ENCODE measurements around the gene BUD31. TPM values are rescaled to one million over a fixed set of nuclear protein-coding genes. Genes with fewer than 3 reads are reported as not detected.

BUD31 gene
- total RNA-seq, 1 experiment from 2014 or later = 199 TPM

DNA sequence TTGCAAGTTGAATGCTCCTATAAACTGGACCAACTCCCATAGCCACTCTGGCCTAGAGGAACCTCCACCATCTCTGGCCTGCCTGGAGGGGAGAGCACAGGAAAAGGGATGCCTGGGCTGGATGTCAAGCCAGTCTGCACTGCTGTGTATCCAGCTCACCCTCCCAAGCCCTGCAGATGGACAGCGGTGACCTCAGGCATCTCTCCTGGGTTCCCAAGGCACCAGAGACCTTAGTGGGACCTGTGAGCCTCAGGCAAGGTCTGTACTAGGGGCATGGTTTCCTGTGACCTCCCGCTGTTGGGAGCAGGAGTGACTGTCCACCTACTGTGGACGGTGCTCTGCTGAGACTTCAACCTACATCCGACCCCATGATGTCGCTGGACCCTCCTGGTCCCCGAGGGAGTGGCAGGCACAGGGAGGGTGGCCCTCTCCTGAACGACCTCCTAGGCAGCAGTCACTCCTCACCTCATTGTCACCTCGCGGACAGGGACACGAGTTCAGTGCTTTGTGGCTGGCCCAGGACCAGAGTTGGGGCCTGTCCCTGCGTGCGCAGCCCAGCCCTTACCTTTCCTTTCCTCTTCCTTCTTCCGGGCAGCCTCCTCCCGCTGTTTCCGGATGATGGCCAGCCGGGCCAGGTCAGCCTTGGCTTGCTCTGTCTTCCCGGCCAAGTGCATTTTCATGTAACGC is 11.3 kb upstream of the BUD31 start:
- Mint-ChIP-seq H3K4me1 (ENCODE audit: low read depth, unreplicated experiment) (peaks cover 4% of the 10 kb centered on the region), H3K27me3 (ENCODE audit: insufficient read depth, unreplicated experiment) (no peaks in the 10 kb centered on the region), H3K9me3 (ENCODE audit: unreplicated experiment) (no peaks in the 10 kb centered on the region), H3K36me3 (ENCODE audit: insufficient read depth, unreplicated experiment) (peaks cover 100% of the 10 kb centered on the region), H3K4me3 (ENCODE audit: unreplicated experiment) (no peak overlapping the region), H3K27ac (ENCODE audit: unreplicated experiment) (peak overlapping the region; percentile 53)
- H3K9me3 ChIP-seq = no peaks in the 10 kb centered on the region
- intact Hi-C loops (cut with micrococcal nuclease; ENCODE audit: unreplicated experiment) = no loop called here
- no peaks in the 10 kb centered on the region for H3K27me3 ChIP-seq (replicated peaks; ENCODE audit: control insufficient read depth, insufficient read depth, low read length)
- peaks cover 7% of the 10 kb centered on the region for H3K36me3 ChIP-seq (ENCODE audit: control insufficient read depth, insufficient read depth, low read length)
- CTCF ChIA-PET = no interaction called here
- POLR2A ChIA-PET = no interaction called here
- BruUV-seq (replicated peaks) = no TSS peak
- no peak for DNase-seq
- no peaks in the 10 kb centered on the region for H3K4me1 ChIP-seq
- H3K4me3 ChIP-seq (ENCODE audit: low read depth, low read length) = no peak overlapping the region
- TF ChIP-seq, protein P1, sequence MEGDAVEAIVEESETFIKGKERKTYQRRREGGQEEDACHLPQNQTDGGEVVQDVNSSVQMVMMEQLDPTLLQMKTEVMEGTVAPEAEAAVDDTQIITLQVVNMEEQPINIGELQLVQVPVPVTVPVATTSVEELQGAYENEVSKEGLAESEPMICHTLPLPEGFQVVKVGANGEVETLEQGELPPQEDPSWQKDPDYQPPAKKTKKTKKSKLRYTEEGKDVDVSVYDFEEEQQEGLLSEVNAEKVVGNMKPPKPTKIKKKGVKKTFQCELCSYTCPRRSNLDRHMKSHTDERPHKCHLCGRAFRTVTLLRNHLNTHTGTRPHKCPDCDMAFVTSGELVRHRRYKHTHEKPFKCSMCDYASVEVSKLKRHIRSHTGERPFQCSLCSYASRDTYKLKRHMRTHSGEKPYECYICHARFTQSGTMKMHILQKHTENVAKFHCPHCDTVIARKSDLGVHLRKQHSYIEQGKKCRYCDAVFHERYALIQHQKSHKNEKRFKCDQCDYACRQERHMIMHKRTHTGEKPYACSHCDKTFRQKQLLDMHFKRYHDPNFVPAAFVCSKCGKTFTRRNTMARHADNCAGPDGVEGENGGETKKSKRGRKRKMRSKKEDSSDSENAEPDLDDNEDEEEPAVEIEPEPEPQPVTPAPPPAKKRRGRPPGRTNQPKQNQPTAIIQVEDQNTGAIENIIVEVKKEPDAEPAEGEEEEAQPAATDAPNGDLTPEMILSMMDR (IDR thresholded peaks at IDR 0.05; ENCODE audit: insufficient read depth in 1 of 2, low read depth in 1 of 2, low read length in 1 of 2, severe bottlenecking in 1 of 2, unreplicated experiment in 1 of 2) = no peak

DNA sequence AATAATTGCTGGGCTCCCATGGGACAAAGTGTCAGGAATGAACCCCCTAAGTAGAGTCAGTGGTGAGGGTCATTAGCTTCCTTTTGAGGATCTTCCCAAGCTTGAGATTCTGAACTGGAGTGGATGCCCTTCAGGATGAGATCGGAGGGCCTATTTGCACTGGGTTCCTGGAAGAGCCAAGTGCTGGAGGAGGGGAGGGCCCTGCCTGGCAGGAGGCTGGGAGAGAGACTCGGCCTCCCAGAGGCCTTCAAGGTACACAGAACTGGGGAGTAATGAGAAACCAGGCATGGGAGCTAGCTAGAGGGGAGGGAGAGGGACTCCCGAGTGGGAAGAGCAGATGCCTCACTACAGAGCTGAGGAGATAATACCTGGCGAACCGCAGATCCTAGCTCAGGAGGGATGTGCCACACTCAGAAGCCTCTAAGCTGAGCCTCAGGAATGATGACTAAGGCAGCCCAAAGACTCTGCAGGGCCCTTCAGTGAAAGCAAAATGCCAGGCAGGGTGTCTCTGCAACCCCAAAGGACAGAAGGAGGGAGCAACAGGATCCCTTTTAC is 9.8 kb upstream of the BUD31 start:
- Mint-ChIP-seq H3K27ac (ENCODE audit: unreplicated experiment) (peak overlapping the region; percentile 11), H3K9me3 (ENCODE audit: unreplicated experiment) (no peaks in the 10 kb centered on the region), H3K36me3 (ENCODE audit: insufficient read depth, unreplicated experiment) (peaks cover 100% of the 10 kb centered on the region), H3K4me3 (ENCODE audit: unreplicated experiment) (no peak overlapping the region), H3K4me1 (ENCODE audit: low read depth, unreplicated experiment) (peaks cover 8% of the 10 kb centered on the region), H3K27me3 (ENCODE audit: insufficient read depth, unreplicated experiment) (no peaks in the 10 kb centered on the region)
- TF ChIP-seq, protein P1 (IDR thresholded peaks at IDR 0.05; ENCODE audit: insufficient read depth in 1 of 2, low read depth in 1 of 2, low read length in 1 of 2, severe bottlenecking in 1 of 2, unreplicated experiment in 1 of 2) = no peak
- Histone ChIP-seq H3K4me1 (no peaks in the 10 kb centered on the region), H3K4me3 (ENCODE audit: low read depth, low read length) (no peak overlapping the region), H3K27me3 (replicated peaks; ENCODE audit: control insufficient read depth, insufficient read depth, low read length) (no peaks in the 10 kb centered on the region), H3K9me3 (no peaks in the 10 kb centered on the region), H3K36me3 (ENCODE audit: control insufficient read depth, insufficient read depth, low read length) (peaks cover 9% of the 10 kb centered on the region)
- ChIA-PET CTCF (no interaction called here), POLR2A (interaction anchor here (0.6 to 1.9 kb wide), 2 partner anchors 10 to 79 kb away, joined by 3 to 8 read pairs; partner anchors contain the start of genes BUD31 and PDAP1)
- intact Hi-C loops (cut with micrococcal nuclease; ENCODE audit: unreplicated experiment) = no loop called here
- DNase-seq = no peak
- no TSS peak for BruUV-seq (replicated peaks)

DNA sequence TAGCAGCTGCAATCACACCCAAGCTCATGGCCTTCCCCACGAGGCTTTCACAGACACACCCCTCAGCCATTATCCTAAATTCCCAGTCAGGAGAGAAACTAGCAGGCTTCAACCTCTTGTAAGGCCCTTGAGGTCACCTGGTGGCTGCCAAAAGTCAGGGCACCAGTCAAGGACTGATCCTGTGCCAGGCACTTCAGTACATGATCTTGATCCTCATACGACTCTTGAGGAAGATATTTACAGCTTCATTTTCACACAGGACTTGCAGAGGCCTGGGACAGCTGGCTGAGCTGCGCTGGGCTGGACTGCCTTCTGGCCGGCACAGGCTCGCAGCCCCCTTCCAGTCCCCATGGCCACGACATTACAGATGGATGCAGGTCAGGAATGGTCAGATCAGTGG is 9.2 kb upstream of the BUD31 start:
- peaks cover 8% of the 10 kb centered on the region for H3K4me1 Mint-ChIP-seq (ENCODE audit: low read depth, unreplicated experiment)
- POLR2A ChIA-PET = interaction anchor here (0.6 to 1.9 kb wide), 2 partner anchors 9 to 80 kb away, joined by 3 to 8 read pairs; partner anchors contain the start of genes BUD31 and PDAP1
- H3K27ac Mint-ChIP-seq (ENCODE audit: unreplicated experiment) = no peak overlapping the region
- Histone ChIP-seq H3K27me3 (replicated peaks; ENCODE audit: control insufficient read depth, insufficient read depth, low read length) (no peaks in the 10 kb centered on the region), H3K4me1 (no peaks in the 10 kb centered on the region), H3K36me3 (ENCODE audit: control insufficient read depth, insufficient read depth, low read length) (peaks cover 14% of the 10 kb centered on the region), H3K9me3 (no peaks in the 10 kb centered on the region), H3K4me3 (ENCODE audit: low read depth, low read length) (no peak overlapping the region)
- peaks cover 100% of the 10 kb centered on the region for H3K36me3 Mint-ChIP-seq (ENCODE audit: insufficient read depth, unreplicated experiment)
- intact Hi-C loops (cut with micrococcal nuclease; ENCODE audit: unreplicated experiment) = no loop called here
- TF ChIP-seq, protein P1 (IDR thresholded peaks at IDR 0.05; ENCODE audit: insufficient read depth in 1 of 2, low read depth in 1 of 2, low read length in 1 of 2, severe bottlenecking in 1 of 2, unreplicated experiment in 1 of 2) = no peak
- BruUV-seq (replicated peaks) = no TSS peak
- H3K9me3 Mint-ChIP-seq (ENCODE audit: unreplicated experiment) = no peaks in the 10 kb centered on the region
- H3K27me3 Mint-ChIP-seq (ENCODE audit: insufficient read depth, unreplicated experiment) = no peaks in the 10 kb centered on the region
- no peak overlapping the region for H3K4me3 Mint-ChIP-seq (ENCODE audit: unreplicated experiment)
- DNase-seq = no peak
- CTCF ChIA-PET = no interaction called here
